SU-DHL-6 (cell line): ENCODE data around the gene C1orf74.

Source experiments
- H2AFZ ChIP-seq: fragments of 200-600 bp; sonication (generic); 2 replicates; pipeline ENCODE4 v1.6.1; 2014; ENCODE audit warnings: low read depth, mild to moderate bottlenecking, moderate library complexity, mixed read lengths, antibody characterized with exemption, low read length; ENCODE audit not compliant: severe bottlenecking
- H3F3A ChIP-seq: fragments of 200-600 bp; shearing (Covaris generic); 2 replicates; pipeline ENCODE4 v1.6.0; 2016; ENCODE audit warnings: antibody characterized with exemption, mild to moderate bottlenecking; ENCODE audit not compliant: insufficient read depth
- H3K27ac ChIP-seq: fragments of 200-600 bp; sonication (generic); 2 replicates; pipeline ENCODE4 v1.5.1; 2016; ENCODE audit warnings: low read depth, mild to moderate bottlenecking, low read length, moderate library complexity, mixed read lengths
- H3K27me3 ChIP-seq: fragments of 200-600 bp; sonication (generic), shearing (Covaris generic); 2 replicates; pipeline ENCODE4 v1.6.0; 2014; ENCODE audit warnings: mild to moderate bottlenecking, low read length
- H3K36me3 ChIP-seq: fragments of 200-600 bp; sonication (generic); 2 replicates; pipeline ENCODE4 v1.6.1; 2014; ENCODE audit warnings: mild to moderate bottlenecking, low read length, mixed read lengths
- H3K4me2 ChIP-seq: fragments of 300-600, 200-600 bp; shearing (Covaris generic), sonication (generic); 2 replicates; pipeline ENCODE4 v1.6.0; 2014; ENCODE audit warnings: low read length, low read depth, mild to moderate bottlenecking; ENCODE audit not compliant: poor library complexity, severe bottlenecking
- H3K4me3 ChIP-seq: fragments of 200-600 bp; sonication (generic); 2 replicates; pipeline ENCODE4 v1.5.1; 2014; ENCODE audit warnings: antibody characterized with exemption, low read length, mild to moderate bottlenecking, mixed read lengths; ENCODE audit not compliant: insufficient read depth, poor library complexity, severe bottlenecking
- H3K79me2 ChIP-seq: fragments of 200-600 bp; sonication (generic); 2 replicates; pipeline ENCODE4 v1.6.1; 2014; ENCODE audit warnings: mild to moderate bottlenecking, low read length, moderate library complexity; ENCODE audit not compliant: insufficient read depth
- H3K9ac ChIP-seq: fragments of 200-600 bp; sonication (generic); 2 replicates; pipeline ENCODE4 v1.7.0; 2014; ENCODE audit warnings: mild to moderate bottlenecking, low read length
- H3K9me2 ChIP-seq: fragments of 200-600 bp; sonication (generic); replicated peaks from 2 replicates; pipeline ENCODE4 v1.6.1; 2014; ENCODE audit warnings: low read length; ENCODE audit not compliant: insufficient read depth
- H3K9me3 ChIP-seq: fragments of 200-600 bp; sonication (generic); 2 replicates; pipeline ENCODE4 v1.6.1; 2014; ENCODE audit warnings: low read length, mixed read lengths; ENCODE audit not compliant: insufficient read depth
- H4K20me1 ChIP-seq: fragments of 200-600 bp; sonication (generic); 2 replicates; pipeline ENCODE4 v1.6.1; 2014; ENCODE audit warnings: low read depth, mild to moderate bottlenecking, antibody characterized with exemption, low read length, moderate library complexity, mixed read lengths
- CTCF ChIP-seq: fragments of 200-600 bp; sonication (generic); IDR thresholded peaks from one replicate; pipeline ENCODE4 v1.5.1; 2017; ENCODE audit warnings: antibody characterized with exemption, mild to moderate bottlenecking, low read length, moderate library complexity; ENCODE audit not compliant: insufficient read depth, poor library complexity, severe bottlenecking
- EZH2phosphoT487 ChIP-seq: fragments of 200-600 bp; sonication (generic), shearing (Covaris generic); conservative IDR thresholded peaks from 2 replicates; pipeline ENCODE4 v1.6.1; 2018; ENCODE audit warnings: mild to moderate bottlenecking, antibody characterized with exemption, low read length, moderate library complexity, mixed read lengths

C1orf74 gene

DNA sequence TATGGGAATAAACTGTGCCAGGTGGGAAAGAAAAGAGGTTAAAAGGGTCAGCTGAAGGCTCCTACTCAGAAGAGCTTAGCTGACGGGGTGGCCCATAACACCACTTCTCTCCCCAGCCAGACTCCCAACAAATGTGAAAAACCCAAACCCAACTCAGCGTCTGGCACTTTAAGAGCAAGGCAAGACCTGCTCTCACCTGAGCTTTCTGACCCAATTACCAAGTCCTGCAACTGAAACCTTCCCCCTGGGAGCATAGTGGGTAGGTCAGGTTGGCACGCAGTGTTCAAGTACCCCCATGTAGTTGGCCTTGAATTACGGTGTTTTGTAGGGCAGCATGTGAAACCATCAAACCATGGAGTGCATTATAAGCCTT is 18.4 kb upstream of the C1orf74 start:
- no peak overlapping the region for H3K27ac ChIP-seq
- no peaks in the 10 kb centered on the region for H3K79me2 ChIP-seq
- H3K36me3 ChIP-seq = no peaks in the 10 kb centered on the region
- no peaks in the 10 kb centered on the region for H3K9me3 ChIP-seq
- no peak overlapping the region for H3K4me3 ChIP-seq
- no peaks in the 10 kb centered on the region for H3K27me3 ChIP-seq
- no peaks in the 10 kb centered on the region for H3F3A ChIP-seq
- no peak overlapping the region for H2AFZ ChIP-seq
- no peak overlapping the region for H3K9ac ChIP-seq
- H3K4me2 ChIP-seq = no peak overlapping the region
- no peaks in the 10 kb centered on the region for H4K20me1 ChIP-seq
- no peaks in the 10 kb centered on the region for H3K9me2 ChIP-seq
- no peak for TF ChIP-seq CTCF
- no peak for TF ChIP-seq EZH2phosphoT487

- Histone ChIP-seq H3K27ac (no peak overlapping the region), H3K9me2 (no peaks in the 10 kb centered on the region), H3F3A (no peaks in the 10 kb centered on the region), H3K27me3 (no peaks in the 10 kb centered on the region), H3K79me2 (no peaks in the 10 kb centered on the region), H3K4me3 (no peak overlapping the region), H3K36me3 (no peaks in the 10 kb centered on the region), H3K9ac (no peak overlapping the region), H3K9me3 (no peaks in the 10 kb centered on the region), H2AFZ (no peak overlapping the region), H3K4me2 (no peak overlapping the region), H4K20me1 (no peaks in the 10 kb centered on the region)
- TF ChIP-seq CTCF (no peak), EZH2phosphoT487 (no peak)
Observed at GRCh38 chr1:209802117-209802779, 17.9 kb upstream of the C1orf74 start.

- Histone ChIP-seq H2AFZ (no peak overlapping the region), H3K36me3 (no peaks in the 10 kb centered on the region), H3K4me2 (no peak overlapping the region), H3K27ac (no peak overlapping the region), H3K9ac (no peak overlapping the region), H3F3A (no peaks in the 10 kb centered on the region), H3K9me3 (no peaks in the 10 kb centered on the region), H4K20me1 (no peaks in the 10 kb centered on the region), H3K79me2 (no peaks in the 10 kb centered on the region), H3K27me3 (no peaks in the 10 kb centered on the region), H3K4me3 (no peak overlapping the region), H3K9me2 (no peaks in the 10 kb centered on the region)
- TF ChIP-seq CTCF = no peak
- no peak for TF ChIP-seq EZH2phosphoT487
Observed at GRCh38 chr1:209800984-209801834, 16.9 kb upstream of the C1orf74 start.
